ENCODE results near the gene SLC9A9.

SLC9A9 gene

DNA sequence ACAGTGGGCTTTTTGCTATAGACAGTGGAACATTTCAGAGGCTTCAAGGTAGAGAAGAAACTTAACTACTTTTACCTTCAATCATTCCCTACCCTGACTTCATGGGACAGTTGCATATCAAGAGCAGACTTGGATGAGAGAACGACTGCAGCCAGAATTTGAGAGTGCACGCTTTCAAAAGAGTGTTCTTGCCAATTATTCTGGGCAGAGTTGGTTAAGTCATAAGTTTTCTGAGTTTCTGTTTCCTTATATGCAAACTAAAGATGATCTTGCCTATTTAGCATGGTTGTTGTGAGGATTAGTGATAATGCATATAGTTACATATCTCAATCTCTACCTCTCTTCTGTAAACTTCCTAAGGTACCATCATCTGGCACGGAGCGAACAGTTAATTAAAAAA, 7.6 kb downstream of the SLC9A9 start:
- DNase-seq = no peak

DNA sequence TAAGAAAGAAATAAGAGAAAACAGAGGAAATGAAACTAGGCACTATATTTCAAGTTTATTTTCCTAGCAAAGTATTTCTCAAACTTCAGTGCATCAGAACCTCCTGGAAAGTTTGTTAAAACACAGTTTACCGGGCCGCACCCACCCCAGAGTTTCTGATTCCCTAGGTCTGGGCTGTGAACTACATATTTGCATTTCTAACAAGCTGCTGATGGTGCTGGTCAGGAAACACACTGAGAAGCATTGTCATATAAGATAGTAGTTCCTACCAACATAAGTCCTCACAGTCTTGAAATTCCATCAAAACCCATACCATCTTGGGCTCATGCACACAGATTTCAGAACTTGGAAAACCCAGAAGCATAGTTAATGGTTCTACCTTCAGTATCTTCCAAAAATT, 8.3 kb downstream of the SLC9A9 start:
- DNase-seq = no peak

DNA sequence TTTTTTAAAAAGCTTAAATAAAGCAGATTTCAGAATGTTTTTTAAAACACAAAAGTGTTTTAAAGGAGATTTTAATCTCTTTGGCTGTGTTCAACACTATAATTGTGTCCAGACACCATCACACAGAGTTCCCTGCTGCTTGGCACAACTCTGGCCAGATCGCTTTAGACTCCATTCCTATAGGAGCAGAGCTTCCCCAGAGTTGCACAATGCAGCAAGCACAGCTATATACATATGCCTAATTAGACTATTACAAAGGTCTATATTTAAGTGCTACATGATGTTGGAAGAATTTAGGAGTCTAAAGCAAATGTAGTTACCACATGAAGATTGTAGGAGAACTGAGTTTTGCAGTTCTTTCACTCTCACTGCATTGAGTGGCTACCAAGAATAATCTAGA, 11.2 kb downstream of the SLC9A9 start:
- DNase-seq = no peak

DNA sequence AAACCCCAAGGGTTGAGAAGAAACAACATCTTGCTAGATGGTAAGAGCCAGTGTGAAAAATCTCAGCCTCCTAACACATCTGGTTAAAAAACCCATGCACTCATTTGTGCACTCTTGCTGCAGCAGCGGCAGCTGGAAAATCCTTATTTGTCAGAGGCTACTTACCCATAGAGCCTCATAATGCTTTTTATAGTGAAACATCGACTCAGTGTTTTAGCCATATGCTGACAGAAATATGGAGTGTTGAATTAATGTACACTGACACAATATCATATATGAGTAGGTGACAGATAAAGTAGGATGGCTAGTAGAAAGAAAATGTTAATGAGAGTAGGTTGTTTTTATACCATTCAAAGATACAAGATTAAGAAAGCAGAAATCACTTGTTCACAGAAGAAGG, 13.0 kb downstream of the SLC9A9 start:
- DNase-seq = no peak

DNA sequence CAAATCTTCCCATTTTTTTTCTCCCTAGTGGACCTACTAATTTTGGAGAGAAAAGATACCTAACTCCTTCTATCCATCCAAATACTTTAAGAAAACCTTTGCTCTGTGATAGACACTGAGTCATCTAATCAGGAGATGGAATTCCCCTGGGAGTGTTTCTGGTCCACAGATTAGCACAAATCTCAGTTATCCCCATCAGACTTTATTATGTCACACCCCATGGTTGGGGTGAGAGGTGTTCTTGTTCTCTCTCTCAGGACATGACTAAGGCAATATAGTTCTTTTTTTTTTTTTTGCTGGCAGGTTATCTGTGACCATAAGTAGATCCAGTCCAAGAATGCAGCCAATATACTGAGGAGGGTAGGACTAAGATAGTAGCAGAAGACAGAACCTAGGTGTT, 15.8 kb downstream of the SLC9A9 start:
- DNase-seq = peak; percentile 21

DNA sequence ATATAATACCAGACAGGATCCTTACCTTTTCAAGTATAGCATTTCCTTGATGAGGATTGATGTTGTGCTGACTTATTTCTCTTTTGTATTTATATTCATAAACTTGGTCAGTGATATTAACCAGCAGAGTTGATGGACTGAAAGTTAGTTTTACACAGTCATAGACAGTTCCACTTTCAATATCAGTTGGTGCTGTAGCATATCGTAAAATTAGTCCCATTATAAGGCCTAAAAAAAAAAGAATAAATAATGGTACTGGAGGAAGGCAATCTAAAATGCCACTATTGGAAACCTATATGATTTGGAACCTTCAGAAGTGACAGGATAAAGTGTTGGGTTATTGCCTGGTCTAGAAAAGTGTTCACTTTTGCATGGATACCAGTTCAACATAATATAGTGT, 16.3 kb downstream of the SLC9A9 start:
- DNase-seq = no peak

DNA sequence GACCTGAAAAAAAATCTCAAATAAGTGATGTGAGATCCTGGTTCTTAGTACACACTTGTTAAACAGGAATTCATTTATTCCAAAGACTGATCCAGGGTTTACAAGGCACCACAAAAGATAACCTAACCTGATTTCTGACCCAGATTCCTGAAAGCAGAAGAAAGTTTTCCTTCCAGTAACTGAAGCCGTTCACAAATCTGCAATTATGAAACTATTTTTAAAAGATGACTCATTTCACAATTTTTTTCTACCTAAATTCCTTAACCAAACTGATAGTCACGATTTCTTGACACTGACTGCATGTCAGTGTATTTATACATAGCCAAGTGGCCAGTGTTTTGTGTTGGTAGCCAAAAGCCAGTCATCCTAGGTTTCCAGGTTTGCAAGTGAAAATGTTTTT, 17.1 kb downstream of the SLC9A9 start:
- no peak for DNase-seq

DNA sequence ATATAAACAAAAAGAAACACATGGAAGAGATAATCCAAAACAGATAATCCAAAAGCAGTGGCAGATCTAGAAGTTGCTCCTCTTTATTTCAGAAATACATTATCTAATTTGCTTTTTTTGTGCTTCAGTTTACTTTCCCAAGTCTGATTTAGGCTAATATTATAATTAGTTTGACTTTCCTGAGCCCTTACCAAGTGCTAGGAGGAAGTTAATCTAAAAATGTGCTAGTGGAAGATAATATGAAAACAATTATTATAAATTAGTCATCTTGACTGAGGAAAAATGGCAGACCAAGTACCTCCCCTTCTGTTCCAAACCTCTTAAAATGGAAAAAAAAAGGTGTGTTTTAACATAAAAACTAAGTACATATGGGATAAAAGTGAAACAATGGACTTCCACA, 17.5 kb downstream of the SLC9A9 start:
- no peak for DNase-seq

DNA sequence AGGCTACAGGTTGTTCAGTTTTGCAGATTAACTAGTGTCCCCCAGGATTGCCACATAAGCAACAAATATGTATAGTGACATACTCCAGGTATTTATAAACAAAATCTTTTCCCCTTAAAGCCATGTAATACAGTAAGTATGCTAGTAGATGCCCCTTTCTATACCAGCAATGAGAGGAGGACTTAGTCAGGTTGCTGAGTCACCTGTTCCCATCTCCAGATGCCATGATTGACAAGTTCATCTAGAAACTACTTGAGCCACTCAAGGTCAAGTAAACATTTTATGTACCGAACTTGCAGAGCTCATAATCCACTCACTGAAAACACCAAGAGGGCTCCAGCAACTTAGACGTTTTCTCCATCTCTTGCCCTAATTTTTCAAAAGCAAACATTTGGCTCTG, 18.2 kb downstream of the SLC9A9 start:
- DNase-seq = no peak

DNA sequence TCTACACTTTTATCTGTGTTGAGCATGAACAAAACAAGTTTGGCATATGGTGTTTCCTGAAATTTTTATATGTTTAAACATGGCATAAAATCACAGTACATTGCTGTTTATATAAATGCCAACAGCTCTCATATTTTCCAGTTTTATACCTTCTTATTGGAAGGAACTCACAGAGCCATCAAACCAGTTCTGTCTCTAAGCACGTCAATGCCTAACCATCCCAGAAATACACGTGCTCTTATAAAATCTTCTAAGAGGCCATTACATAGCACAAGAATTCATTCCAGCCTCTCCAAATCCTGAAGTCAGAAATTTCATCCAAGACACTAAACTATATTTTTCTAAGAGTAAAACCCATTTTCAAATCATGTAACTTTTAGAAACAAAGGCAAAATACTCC, 20.8 kb downstream of the SLC9A9 start:
- no peak for DNase-seq

DNA sequence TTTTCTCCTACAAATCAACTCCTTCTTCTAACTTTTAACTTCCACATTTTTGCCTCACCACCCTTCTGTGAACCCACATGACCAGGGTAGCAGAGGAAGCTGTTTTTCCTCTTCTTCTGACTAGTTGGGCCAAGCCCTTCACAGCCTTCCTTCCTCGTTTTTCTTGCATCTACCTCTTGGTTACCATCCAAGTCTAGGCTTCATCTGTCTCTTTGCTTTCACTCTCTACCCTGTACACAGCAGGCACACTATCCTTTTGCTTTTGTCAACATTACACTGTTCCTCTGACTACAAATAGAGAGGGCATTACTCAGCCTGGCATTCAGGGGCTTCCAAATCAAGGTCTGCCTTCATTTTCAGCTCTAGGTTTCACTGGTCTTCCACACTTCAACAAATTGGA, 22.0 kb downstream of the SLC9A9 start:
- DNase-seq = no peak

DNA sequence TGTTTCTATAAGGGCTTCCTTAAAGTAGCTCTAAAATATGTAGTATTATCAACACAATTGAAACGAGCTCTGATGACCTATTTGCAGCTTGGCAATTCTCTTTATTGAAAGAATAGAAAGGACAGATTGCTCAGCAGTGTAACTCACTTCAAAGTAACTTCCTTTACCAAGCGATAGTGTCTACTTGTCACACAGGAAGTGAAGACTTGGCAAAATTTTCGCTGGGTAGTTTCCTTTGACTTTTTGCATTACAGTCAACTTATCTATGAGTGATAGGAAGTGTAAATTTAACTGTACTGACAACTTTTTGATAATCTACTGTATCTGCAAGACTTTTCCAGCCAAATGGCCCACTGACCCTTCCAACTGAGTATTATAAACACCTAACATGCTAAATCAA, 22.8 kb downstream of the SLC9A9 start:
- peak; percentile 73 for DNase-seq

DNA sequence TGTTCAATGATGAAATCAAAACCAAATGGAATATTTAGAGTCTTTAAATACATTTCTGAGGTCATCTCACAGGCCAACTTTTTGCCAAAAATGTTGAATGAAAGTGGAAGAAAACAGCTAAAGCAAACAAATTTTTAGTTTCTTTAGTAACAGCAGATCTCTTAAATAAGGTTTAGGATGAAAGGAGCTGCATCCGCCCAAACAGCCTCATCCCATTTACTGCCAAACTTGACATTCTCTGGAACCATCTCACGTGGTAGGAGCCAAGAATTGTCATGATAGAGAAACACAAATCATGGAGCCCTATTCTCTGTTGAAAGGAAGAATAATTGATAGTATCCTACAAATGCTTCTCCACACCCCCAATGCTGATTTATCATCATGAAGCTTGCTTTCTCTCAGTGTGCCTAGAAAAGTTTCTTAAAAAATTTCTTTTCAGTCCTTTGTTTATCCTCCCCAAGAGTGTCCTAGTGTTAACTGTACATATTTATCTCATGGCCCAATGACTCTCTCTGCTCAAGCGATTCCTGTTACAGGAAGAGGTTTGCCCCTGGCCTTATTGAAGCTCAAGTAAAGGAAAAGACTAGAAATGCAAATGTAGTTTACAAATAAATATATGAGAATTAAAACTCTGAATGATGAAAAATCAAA, 23.4 kb downstream of the SLC9A9 start:
- no peak for DNase-seq

DNA sequence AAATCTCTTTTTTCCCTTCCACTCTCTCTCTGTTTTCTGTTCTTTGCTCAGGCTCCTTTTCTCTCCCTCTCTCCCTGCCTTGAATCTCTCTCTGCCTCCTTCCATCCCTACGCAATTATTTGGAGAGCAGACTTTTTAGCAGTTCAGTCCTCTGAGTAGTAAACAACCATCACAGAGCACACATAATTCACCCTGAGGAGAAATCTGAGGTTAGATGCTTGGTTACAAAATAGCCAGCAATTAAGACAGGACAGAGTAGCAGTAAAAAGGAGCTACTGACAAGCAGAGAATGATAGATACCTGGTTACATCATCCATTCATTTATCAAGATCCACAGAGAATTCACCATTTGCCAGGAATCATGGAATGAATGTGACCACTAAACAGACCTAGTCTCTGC, 25.5 kb downstream of the SLC9A9 start:
- DNase-seq = no peak

DNA sequence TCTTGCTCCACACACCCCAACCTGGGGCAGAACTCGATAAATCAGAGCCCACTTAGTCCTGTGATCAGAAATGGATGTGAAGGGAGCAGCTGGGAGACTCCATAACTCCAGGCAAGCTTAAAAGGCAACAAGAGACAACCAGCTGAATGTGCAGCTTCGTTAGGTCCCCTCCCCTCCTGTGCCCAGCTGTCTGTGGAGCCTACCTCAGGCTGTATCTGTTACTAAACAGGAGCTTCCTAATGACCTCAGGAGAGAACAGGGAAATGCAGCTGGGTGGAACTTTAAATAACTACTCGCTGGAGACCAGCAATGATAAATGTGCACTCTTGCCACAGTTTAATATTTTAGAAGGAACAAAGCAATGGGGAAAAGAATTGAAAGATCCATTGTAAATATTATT, 25.9 kb downstream of the SLC9A9 start:
- no peak for DNase-seq

DNA sequence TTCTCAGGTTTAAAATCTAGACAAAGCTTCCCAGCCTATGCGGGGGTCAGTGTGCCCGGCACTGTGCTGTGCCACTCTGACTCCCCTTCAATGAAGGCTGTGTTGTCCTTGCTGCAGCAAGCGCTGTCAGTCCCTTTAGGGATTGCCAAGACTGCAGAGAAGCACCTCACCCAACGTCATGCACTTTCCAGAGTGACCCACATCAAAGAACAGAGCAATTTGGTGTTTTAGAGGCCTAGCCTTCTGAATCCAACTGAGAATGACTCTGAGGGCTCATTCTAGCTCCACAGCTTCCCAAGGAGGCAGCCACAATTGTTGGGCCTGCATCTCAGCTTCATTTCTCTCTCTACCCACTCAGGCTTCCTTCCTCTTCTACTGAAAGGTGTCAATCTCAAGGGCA, 26.4 kb downstream of the SLC9A9 start:
- no peak for DNase-seq

DNA sequence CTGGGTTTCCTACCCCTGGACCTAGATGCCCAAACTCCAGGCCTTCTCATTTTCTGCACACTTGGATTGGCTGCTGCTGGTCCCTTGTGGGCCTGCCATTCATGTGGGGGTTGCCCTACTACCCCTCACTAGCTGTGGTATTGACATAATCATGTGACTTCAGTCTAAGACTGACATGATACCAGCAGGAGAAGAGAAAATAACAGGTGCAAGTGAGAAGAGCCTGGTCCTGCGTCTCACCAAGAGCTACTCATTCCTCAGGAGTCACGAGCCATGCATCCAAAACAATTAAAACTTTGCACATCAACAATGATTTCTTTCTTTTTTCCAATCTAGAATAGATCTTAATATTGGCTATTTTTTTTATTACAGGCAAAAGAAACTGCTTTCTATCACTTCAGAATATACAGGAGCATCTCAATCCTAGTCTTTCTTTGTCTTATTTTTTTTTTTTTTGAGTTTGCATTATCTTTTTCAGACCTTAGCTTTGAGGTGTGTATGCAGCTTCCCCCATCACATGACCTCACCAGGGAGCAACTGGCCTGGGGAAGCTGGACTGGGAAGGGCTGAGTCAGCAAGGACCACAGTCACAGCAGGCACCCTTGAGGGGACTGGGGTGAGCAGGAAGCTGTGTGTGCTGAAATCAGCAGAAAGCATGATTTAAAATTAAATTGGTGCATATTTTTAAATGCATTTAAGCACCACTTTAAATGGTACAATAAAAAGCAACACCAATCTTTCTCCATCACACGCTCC, 27.6 kb downstream of the SLC9A9 start:
- no peak for DNase-seq

DNA sequence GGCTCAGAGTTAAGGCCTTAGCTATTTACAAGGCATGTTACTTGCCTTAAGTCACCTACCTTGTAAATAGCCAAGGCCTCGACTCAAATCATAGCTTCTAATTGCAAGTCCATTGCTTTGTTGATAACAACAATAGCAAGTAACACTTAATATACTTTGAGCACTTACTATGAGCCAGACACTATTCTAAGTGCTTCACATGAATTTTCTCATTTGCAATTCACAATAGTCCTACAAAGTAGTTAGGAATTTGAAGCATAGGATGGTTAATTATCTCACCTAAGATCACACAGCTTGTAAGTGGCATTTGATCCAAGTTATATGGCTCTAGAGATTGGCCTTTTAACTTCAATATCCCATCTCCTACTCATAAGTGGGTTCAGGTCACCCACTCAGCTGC, 28.4 kb downstream of the SLC9A9 start:
- DNase-seq = no peak

DNA sequence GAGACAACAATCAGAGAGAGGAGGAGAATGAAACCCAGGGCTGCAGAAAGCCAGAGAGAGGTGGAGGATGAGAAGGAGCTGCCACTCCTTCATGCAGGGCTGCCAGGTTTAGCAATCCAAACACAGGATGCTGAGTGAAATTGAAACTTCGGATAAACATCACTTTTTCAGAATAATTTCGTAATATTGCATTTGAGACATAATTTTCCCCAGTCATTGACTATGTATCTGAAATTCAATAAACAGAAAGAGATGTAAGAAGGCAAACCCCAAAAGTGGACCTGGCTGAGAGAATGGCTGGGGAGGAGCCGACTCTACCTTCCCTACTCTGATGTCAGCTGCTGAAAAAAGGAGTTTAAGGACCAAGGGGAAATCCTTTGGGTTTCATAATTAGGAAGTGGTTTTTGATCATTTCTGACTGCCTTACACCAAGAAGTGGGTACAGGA, 33.8 kb downstream of the SLC9A9 start:
- DNase-seq = no peak

DNA sequence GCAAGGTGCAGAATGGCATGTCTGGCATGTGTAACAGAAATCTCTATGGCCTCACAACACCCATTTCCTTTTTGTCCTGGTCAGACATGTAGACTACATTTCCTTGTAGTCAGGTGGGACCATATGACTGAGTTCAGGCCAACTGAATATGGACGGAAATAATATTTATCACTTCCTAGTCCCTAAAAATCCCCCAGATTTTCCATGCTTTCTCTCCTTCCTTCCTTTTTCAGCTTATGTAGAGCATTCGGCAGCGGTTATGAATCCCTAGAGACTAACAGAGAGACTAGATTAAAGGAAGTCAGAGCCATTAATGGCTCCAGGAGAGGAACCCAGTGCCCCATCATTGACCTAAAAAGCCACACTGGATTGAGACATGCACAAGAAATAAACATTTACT, 35.8 kb downstream of the SLC9A9 start:
- no peak for DNase-seq

DNA sequence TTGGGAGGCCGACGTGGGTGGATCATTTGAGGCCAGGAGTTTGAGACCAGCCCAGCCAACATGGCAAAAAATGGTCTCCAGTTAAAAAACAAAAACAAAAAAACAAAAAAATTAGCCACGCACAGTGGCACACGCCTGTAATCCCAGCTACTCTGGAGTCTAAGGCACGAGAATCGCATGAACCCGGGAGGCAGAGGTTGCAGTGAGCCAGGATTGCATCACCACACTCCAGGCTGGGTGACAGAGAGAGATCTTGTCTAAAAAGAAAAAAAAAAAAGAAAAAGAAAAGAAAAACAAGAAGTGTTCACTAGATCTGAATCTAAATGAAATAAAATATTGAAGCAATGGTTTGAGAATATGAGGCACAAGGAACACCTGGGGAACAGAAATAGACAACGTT, 36.7 kb downstream of the SLC9A9 start:
- DNase-seq = no peak

DNA sequence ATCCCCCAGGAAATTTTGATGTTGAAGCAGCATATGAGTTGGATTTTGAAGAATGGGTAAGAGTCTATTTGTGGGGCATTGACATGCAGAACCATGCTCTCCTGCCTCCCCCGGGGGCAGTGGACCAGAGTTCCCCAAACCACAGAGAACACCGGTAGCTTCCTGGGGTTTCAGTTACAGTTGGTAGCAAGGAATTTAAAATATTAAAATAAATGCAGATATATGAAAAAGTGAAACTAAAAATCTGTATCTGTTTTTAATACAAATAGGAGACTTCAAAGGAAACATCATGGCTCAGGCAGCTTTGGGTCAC, 37.4 kb downstream of the SLC9A9 start:
- DNase-seq = no peak

DNA sequence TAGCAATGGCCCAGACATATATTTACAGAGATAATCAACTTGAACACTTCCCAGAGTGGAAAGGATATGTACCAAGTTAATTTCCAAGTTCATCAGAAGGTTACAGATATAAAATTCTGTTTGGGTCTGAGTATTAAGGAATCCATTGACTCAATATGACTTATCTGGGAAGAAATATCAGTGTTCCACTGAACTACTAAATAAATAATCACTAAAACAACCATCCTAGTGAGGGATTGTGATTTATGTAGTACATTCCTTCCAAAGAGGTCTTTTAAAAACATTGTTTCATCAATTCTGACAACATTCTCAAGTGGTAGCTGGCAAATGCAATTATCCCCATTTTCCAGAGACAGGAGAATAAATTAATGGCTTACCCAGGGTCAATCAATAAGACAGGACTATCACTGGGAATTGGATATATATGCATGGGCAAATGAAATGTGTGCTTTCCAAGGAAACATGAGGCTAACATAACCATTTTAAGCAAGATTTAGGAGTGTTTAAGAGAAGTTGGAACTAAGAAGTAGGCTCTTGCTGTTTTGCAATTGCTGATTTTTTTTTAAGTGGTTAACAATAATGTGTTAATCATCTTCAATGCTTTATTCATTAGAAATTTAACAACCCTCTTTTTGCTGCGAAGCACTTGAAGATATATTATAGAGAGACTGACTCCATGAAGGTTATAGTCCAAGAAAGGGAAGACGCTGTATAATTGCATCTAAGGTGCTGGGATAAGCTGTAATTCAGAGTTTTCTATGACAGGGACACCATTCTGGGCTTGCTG, 37.9 kb downstream of the SLC9A9 start:
- no peak for DNase-seq

DNA sequence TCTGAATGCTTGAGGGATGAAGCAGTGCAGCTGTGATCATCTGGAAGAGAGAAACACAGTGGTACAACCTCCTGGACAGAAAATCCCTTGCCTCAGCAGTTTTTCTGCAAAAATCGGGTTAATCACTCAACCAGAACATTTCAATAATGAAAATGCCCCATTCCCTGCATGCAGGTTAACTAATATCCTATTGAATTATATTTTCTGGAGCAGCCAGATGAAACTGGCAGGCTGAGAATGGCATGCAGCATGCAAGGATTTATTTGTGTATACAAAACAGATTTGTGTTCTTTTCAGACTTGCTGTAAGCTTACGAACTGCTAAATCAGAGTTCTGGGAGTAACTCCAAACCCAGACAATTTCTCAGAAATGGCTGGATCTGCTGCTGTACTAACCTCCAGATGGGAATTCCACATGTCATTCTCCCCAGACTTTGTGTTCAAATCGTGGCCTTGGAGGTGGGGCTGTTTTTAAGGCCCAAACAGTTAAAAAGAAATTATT, 39.1 kb downstream of the SLC9A9 start:
- DNase-seq = no peak
